ENCODE measurements around the gene BANP. TPM values are rescaled to one million over a fixed set of nuclear protein-coding genes. Genes with fewer than 3 reads are reported as not detected.
"Not testable (repeated sequence)": the region's sequence is repeated elsewhere in the genome, so short reads cannot be mapped to it uniquely, and the experiment has no call there.

BANP gene
- total RNA-seq, 1 experiment from 2014 or later, result 49.6 TPM

GRCh38 chr16:87993901-87994300 is 42.7 kb downstream of the BANP start:
- BruUV-seq (replicated peaks), result no TSS peak
- CTCF ChIA-PET, result no interaction called here
- H3K36me3 Mint-ChIP-seq (ENCODE audit: insufficient read depth, unreplicated experiment), result peaks cover 19% of the 10 kb centered on the region
- no peaks in the 10 kb centered on the region for H3K9me3 Mint-ChIP-seq (ENCODE audit: low read depth, unreplicated experiment)
- H3K27ac Mint-ChIP-seq (ENCODE audit: unreplicated experiment), result no peak overlapping the region
- H3K27me3 Mint-ChIP-seq (ENCODE audit: unreplicated experiment), result no peaks in the 10 kb centered on the region
- no peaks in the 10 kb centered on the region for H3K4me1 Mint-ChIP-seq (ENCODE audit: low read depth, unreplicated experiment)
- H3K4me3 Mint-ChIP-seq (ENCODE audit: low read depth, unreplicated experiment), result no peak overlapping the region
- no peak for TF ChIP-seq CTCF (IDR thresholded peaks at IDR 0.05; ENCODE audit: unreplicated experiment)
- no peak for DNase-seq
- intact Hi-C loops (cut with micrococcal nuclease; ENCODE audit: unreplicated experiment), result no loop called here

- Mint-ChIP-seq H3K9me3 (ENCODE audit: low read depth, unreplicated experiment) (no peaks in the 10 kb centered on the region), H3K36me3 (ENCODE audit: insufficient read depth, unreplicated experiment) (peaks cover 19% of the 10 kb centered on the region), H3K4me3 (ENCODE audit: low read depth, unreplicated experiment) (no peak overlapping the region), H3K27ac (ENCODE audit: unreplicated experiment) (no peak overlapping the region), H3K4me1 (ENCODE audit: low read depth, unreplicated experiment) (no peaks in the 10 kb centered on the region), H3K27me3 (ENCODE audit: unreplicated experiment) (no peaks in the 10 kb centered on the region)
- TF ChIP-seq CTCF (IDR thresholded peaks at IDR 0.05; ENCODE audit: unreplicated experiment), result no peak
- BruUV-seq (replicated peaks), result no TSS peak
- intact Hi-C loops (cut with micrococcal nuclease; ENCODE audit: unreplicated experiment), result no loop called here
- DNase-seq, result no peak
- CTCF ChIA-PET, result interaction anchor here (0.5 kb wide), 1 partner anchor 29 kb away, joined by 4 read pairs; no protein-coding TSS in a partner anchor
Observed at GRCh38 chr16:87995644-87996043, 44.4 kb downstream of the BANP start.

- no peak overlapping the region for H3K27ac Mint-ChIP-seq (ENCODE audit: unreplicated experiment)
- no TSS peak for BruUV-seq (replicated peaks)
- CTCF ChIA-PET, result no interaction called here
- TF ChIP-seq CTCF (IDR thresholded peaks at IDR 0.05; ENCODE audit: unreplicated experiment), result no peak
- H3K4me1 Mint-ChIP-seq (ENCODE audit: low read depth, unreplicated experiment), result no peaks in the 10 kb centered on the region
- DNase-seq, result no peak
- H3K4me3 Mint-ChIP-seq (ENCODE audit: low read depth, unreplicated experiment), result no peak overlapping the region
- H3K9me3 Mint-ChIP-seq (ENCODE audit: low read depth, unreplicated experiment), result no peaks in the 10 kb centered on the region
- intact Hi-C loops (cut with micrococcal nuclease; ENCODE audit: unreplicated experiment), result no loop called here
- H3K27me3 Mint-ChIP-seq (ENCODE audit: unreplicated experiment), result no peaks in the 10 kb centered on the region
- peaks cover 15% of the 10 kb centered on the region for H3K36me3 Mint-ChIP-seq (ENCODE audit: insufficient read depth, unreplicated experiment)
Observed at GRCh38 chr16:87996962-87997880, 46.0 kb downstream of the BANP start.

DNA sequence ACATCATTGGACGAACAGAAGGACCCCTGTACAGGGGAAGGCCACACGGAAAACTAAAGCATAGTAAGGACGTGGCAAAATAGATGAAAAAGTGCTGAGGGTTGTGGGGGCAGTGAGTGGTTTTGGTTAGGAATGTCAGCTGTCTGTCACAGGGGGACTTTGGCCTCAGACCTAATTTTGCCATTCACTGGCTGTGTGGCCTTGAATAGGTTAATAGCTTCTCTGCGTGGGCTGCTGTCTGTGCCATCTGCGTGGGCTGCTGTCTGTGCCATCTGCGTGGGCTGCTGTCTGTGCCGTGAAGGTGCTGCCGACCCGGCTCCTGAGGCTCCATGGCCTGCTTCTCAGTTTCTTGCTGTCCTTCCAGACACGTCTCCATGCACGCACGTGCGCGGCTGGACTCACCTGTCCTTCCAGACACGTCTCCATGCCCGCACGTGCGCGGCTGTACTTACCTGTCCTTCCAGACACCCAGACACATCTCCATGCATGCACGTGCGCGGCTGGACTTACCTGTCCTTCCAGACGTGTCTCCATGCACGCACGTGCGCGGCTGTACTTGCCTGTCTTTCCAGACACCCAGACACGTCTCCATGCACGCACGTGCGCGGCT is 47.1 kb downstream of the BANP start:
- DNase-seq, result not testable (repeated sequence)

DNA sequence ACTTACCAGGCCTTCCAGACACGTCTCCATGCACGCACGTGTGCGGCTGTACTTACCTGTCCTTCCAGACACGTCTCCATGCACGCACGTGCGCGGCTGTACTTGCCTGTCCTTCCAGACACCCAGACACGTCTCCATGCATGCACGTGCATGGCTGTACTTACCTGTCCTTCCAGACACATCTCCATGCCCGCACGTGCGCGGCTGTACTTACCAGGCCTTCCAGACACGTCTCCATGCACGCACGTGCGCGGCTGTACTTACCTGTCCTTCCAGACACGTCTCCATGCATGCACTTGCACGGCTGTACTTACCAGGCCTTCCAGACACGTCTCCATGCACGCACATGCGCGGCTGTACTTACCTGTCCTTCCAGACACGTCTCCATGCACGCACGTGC is 47.8 kb downstream of the BANP start:
- H3K27ac Mint-ChIP-seq (ENCODE audit: unreplicated experiment); H3K36me3 Mint-ChIP-seq (ENCODE audit: insufficient read depth, unreplicated experiment); intact Hi-C loops (cut with micrococcal nuclease; ENCODE audit: unreplicated experiment); H3K9me3 Mint-ChIP-seq (ENCODE audit: low read depth, unreplicated experiment); H3K4me3 Mint-ChIP-seq (ENCODE audit: low read depth, unreplicated experiment); BruUV-seq (replicated peaks); H3K4me1 Mint-ChIP-seq (ENCODE audit: low read depth, unreplicated experiment); DNase-seq; H3K27me3 Mint-ChIP-seq (ENCODE audit: unreplicated experiment); CTCF ChIA-PET: not testable (repeated sequence)

More for the DNA sequence above, 47.1 kb downstream of the BANP start:
- H3K36me3 Mint-ChIP-seq (ENCODE audit: insufficient read depth, unreplicated experiment); H3K4me1 Mint-ChIP-seq (ENCODE audit: low read depth, unreplicated experiment); CTCF ChIA-PET; intact Hi-C loops (cut with micrococcal nuclease; ENCODE audit: unreplicated experiment); H3K27ac Mint-ChIP-seq (ENCODE audit: unreplicated experiment); BruUV-seq (replicated peaks); H3K4me3 Mint-ChIP-seq (ENCODE audit: low read depth, unreplicated experiment); H3K27me3 Mint-ChIP-seq (ENCODE audit: unreplicated experiment); H3K9me3 Mint-ChIP-seq (ENCODE audit: low read depth, unreplicated experiment): not testable (repeated sequence)

Measured in Calu3 (cell line).